Activated CD8-positive, alpha-beta memory T cell treated with anti-CD3 and anti-CD28 coated beads for 36 hours (primary cell): Measurements from ENCODE around the gene PTBP3. TPM values are rescaled to one million over a fixed set of nuclear protein-coding genes. Genes with fewer than 3 reads are reported as not detected.
"Not testable (repeated sequence)": the region's sequence is repeated elsewhere in the genome, so short reads cannot be mapped to it uniquely, and the experiment has no call there.

Experiments
- CTCF ChIA-PET: fragments of 350-600 bp; sonication (Branson Sonifier 250); formaldehyde crosslinking; loops from one replicate; lab custom pipeline; 2021; ENCODE audit warnings: antibody characterized with exemption; lab: Charles Lee
- POLR2A ChIA-PET: fragments of 350-600 bp; sonication (Branson Sonifier 250); formaldehyde crosslinking; loops from one replicate; lab custom pipeline; 2021; ENCODE audit warnings: antibody characterized with exemption; lab: Charles Lee
- total RNA-seq, 2 experiments: library from RNA; stranded (reverse); gene quantifications; one replicate each; pipeline ENCODE4 v1.2.3, GENCODE V29; 2021

PTBP3 gene
- total RNA-seq, 2 experiments from 2014 or later = 118 to 119 TPM

DNA sequence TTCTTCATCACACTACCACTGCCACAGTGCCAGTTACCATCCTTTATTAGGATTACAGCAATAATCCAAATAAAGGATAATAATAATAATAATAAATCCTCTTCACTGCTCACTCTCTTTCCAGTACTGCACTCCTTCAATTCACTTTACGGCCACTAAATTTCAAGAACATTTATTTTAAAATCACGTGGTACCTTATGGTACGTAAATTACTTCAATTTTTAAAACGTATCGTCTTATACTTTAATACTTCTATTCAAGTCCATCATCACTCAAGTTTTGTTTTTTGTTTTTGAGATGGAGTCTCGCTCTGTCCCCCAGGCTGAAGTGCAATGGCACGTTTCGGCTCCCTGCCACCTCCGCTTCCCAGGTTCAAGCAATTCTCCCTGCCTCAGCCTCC lies 36.5 kb downstream of the PTBP3 start:
- CTCF ChIA-PET = interaction anchor here (0.7 kb wide), 1 partner anchor 10 kb away, joined by 4 read pairs; no protein-coding TSS in a partner anchor

DNA sequence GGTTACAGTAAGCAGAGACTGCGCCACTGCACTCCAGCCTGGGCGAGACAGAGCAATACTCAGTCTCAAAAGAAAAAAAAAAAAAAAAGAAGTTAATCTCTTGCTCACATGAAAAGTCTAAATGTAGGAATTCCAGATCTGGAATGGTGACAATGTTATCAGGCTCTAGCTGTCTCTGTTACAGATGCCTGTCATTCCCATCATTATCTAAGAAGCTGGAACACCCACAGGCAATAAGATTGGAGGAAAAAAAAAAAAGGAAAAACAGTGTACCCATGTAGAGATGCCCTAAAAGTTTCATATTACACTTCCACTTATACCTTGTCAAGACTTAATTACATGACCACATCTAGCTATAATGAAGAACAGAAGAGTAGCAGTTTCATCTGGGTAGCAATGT lies 38.2 kb downstream of the PTBP3 start:
- ChIA-PET CTCF (no interaction called here), POLR2A (no interaction called here)

More for the DNA sequence above, 36.5 kb downstream of the PTBP3 start:
- POLR2A ChIA-PET = no interaction called here

DNA sequence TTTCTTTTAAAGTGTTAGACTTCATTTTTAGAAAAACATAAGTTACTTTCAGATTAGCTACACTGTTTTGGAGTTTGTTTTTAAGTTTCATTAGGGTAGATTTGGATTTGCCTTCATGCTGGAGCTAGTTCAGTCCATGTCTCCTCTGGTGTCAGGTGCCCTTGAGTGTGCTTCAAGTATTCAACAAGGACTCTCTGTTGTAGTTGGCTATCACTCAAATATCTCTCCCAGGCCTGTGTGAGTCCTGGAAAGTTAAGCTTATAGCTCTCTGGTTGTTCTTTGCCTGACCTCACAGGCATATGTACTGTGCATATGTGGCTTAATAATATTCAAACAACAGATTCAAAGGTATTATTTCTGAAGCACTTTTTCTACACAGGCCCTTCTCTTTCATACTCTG lies 45.4 kb downstream of the PTBP3 start:
- CTCF ChIA-PET = no interaction called here

DNA sequence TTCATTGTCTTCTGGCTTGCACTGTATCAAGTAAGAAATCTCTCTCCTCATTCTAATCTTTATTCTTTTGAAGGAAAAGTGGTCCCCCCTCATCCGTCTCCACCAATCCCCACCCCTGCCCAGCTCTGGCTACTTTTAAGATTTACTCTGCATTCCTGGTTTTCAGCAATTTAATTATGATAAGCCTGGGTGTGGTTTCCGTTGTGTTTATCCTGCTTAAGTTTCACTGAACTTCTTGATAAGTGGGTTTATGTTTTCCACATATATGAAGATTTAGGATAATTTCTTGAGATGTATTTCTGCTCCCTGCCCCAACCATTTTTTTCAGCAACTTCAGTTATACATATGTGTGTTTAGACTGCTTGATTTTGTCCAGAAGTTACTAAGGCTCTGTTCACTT lies 46.5 kb downstream of the PTBP3 start:
- ChIA-PET CTCF (no interaction called here), POLR2A (no interaction called here)

More for the DNA sequence above, 45.4 kb downstream of the PTBP3 start:
- POLR2A ChIA-PET = no interaction called here

DNA sequence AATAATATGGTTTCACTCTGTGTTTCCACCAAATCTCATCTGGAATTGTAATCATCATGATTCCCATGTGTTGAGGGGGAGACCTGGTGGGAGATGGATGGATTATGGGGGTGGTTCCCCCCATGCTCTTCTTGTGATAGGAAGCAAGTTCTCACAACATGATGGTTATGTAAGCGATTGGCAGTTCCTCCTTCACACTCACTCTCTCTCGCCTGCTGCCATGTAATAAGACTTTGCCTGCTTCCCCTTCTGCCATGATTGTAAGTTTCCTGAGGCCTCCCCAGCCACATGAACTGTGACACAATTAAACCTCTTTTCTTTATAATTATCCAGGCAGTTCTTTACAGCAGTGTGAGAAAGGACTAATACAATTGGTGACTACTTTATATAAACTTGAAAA lies 48.4 kb downstream of the PTBP3 start:
- CTCF ChIA-PET = no interaction called here

DNA sequence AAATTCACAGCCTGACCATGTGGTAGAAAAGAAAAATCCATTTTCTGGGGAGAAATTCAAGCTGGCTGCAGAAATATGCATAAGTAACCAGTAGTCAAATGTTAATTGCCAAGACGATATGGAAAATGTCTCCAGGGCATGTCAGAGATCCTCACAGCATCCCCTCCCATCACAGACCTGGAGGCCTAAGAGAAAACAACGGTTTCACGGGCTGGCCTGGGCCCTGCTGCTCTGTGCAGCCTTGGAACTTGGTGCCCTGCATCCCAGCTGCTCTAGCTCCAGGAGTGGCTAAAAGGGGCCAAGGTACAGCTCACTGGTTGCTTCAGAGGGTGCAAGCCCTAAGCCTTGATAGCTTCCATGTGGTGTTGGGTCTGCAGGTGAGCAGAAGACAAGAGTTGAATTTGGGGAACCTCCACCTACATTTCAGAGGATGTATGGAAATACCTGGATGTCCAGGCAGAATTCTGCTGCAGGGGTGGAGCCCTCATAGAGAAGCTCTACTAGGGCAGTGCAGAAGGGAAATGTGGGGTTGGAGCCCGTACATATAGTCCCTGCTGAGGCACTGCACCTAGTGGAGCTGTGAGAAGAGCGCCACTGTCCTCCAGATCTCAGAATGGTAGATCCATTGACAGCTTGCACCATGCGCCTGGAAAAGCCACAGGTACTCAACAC lies 49.7 kb downstream of the PTBP3 start:
- CTCF ChIA-PET = no interaction called here

More for the DNA sequence above, 48.4 kb downstream of the PTBP3 start:
- POLR2A ChIA-PET = no interaction called here

DNA sequence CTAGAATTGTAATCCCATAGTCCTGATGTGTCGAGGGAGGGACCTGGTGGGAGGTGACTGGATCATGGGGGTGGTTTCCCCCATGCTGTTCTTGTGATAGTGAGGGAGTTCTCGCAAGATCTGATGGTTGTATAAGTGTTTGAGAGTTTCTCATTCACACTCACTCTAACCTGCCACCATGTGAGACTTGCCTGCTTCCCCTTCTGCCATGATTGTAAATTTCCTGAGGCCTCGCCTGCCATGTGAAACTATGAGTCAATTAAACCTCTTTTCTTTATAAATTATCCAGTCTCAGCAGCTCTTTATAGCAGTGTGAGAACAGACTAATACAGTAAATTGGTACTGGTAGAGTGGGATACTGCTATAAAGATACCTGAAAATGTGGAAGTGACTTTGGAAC lies 50.6 kb downstream of the PTBP3 start:
- CTCF ChIA-PET, POLR2A ChIA-PET: not testable (repeated sequence)

More for the DNA sequence above, 49.7 kb downstream of the PTBP3 start:
- POLR2A ChIA-PET = interaction anchor here (0.6 kb wide), 1 partner anchor 55 kb away, joined by 4 read pairs; no protein-coding TSS in a partner anchor

DNA sequence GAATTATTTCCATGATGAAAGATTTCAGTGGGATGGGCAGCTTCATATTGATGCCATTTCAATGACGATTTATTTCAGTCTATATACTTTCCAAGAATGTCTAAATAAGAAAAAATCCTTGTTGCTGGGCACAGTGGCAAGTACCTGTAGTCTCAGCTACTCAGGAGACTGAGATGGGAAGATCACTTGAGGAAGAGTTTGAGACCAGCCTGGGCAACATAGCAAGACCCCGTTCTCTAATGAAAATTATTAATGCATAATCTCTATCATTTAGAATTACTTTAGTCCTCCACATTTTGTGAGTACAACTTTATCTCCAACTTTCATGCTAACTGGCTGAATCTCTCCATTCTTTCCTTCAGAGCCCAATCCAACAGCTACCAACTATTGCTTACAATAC lies 52.5 kb downstream of the PTBP3 start:
- CTCF ChIA-PET = interaction anchor here (1.3 kb wide), 1 partner anchor 80 kb away, joined by 3 read pairs; no protein-coding TSS in a partner anchor
- POLR2A ChIA-PET = no interaction called here

DNA sequence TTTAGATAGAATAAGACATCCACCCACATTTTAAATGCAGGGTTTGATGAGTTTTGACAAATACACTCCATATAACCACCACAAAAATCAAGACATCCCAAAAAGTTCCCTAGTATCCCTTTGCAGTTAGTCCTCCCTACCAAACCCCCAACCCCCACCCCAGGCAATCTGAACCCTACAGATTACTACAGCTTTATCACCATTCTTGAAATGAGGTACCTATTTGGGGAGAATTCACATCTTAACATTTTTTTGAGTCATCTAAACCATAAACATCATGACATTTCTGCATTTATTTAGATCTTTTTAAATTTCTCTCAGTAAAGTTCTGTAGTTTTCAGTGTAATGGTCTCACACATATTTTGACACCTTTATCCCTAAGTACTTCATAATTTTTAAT lies 53.9 kb downstream of the PTBP3 start:
- POLR2A ChIA-PET = no interaction called here
- CTCF ChIA-PET = interaction anchor here (0.6 kb wide), 1 partner anchor 13 kb away, joined by 5 read pairs; no protein-coding TSS in a partner anchor

DNA sequence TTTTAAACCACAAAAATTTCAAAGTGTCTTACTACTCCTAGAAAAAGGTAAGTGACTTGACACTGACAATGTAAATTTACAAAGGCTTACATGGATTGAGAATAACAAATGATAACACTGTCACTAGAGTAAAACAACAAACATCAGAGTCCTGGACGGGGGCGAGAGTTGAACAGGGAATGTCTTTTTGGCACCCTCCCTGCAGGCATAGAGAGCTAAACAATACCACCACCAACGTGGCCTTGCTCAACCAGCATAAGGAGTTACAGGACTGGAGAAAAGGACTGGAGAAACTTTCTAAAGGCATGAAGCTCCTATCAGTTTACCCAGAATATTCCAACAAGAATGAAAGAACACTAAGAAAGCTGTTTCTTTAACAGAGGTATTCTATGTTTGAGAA lies 55.3 kb downstream of the PTBP3 start:
- ChIA-PET POLR2A (no interaction called here), CTCF (no interaction called here)

DNA sequence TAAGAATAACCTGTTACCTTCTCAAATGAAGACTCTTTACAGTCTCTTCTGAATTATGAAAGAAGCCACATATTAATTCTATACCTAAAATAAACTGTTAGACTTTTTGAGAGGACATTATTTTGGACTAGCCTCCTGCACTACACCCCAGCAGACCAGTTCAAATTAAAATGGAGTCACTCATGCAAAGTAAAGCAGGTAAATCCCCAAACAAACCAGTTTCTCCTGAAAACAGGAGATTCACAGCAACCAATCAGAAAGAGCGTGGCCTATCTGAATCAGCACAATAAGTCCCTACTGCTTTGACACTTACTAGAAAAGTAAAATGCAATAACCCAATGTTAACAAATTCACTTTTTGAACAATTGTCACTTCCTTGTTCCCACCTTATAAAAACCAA lies 58.8 kb downstream of the PTBP3 start:
- ChIA-PET CTCF (no interaction called here), POLR2A (no interaction called here)

DNA sequence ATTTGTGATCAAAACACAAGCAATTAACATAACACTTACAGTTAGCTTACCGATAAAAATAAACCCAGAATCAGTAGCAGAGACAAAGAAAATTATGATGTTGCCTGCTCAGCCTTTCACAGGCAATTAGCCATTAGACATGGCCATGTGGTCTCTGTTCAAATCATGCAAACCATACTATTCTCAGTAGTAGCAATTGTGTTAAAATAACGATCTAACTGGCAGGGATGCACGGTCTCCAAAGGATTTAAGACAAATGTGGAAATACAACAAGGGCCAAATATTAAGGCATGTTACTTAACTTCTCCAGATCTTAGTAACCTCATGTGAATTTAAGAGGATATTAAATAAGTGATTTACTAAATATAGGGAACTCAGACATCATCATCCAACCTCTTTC lies 59.5 kb downstream of the PTBP3 start:
- ChIA-PET CTCF (no interaction called here), POLR2A (no interaction called here)

DNA sequence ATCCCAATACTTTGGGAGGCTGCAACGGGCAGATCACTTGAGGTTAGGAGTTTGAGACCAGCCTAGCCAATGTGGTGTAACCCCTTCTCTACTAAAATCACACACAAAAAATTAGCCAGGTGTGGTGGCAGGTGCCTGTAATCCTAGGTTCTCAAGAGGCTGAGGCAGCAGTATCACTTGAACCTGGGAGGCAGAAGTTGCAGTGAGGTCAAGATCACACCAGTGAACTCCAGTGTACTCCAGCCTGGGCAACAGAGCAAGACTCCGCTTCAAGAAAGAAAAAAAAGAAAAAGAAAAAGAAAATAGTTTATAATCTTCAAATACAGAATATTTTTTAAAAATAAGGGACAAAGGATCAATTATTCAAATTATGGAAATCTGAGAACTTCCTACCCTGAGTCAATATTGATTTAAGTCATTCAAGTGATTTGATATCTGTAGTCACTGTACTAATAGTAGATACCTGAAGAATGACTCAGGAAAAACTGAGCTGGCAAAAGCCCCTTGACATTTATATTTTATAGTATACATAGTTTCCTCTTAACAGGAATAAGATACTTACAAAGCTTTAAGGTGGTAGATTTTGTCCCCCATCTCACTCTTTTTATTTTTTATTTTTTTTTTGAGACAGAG lies 61.8 kb downstream of the PTBP3 start:
- ChIA-PET POLR2A (interaction anchor here (0.6 kb wide), 1 partner anchor 58 kb away, joined by 6 read pairs; no protein-coding TSS in a partner anchor), CTCF (no interaction called here)

DNA sequence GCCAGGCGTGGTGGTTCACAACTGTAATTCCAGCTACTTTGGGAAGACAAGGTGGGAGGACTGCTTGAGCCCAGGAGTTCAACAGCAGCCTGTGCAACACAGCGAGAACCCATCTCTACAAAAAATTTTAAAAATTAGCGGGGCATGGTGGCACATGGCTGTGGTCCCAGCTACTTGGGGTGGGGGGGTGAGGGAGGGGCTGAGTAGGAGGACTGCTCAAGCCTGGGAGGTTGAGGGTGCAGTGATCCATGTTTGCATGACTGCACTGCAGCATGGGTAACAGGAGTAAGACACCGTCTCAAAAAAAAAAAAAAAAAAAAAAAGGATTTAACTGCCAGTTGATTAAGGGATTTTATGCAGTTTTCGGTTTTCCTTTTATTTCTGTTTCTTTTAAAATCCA lies 65.0 kb downstream of the PTBP3 start:
- POLR2A ChIA-PET = no interaction called here
- CTCF ChIA-PET = no interaction called here

DNA sequence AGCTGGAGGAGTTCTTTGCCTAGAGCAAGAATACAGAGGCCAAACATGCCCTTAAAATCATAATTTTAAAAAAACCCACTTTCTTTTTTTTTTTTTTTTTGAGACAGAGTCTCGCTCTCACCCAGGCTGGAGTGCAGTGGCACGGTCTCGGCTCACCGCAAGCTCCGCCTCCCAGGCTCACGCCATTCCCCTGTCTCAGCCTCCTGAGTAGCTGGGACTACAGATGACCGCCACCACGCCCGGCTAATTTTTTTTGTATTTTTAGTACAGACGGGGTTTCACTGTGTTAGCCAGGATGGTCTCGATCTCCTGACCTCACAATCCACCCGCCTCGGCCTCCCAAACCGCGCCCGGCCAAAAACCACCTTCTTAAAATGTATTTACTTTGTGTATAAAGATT lies 66.3 kb downstream of the PTBP3 start:
- CTCF ChIA-PET = interaction anchor here (0.7 kb wide), 1 partner anchor 13 kb away, joined by 5 read pairs; no protein-coding TSS in a partner anchor
- POLR2A ChIA-PET = not testable (repeated sequence)

DNA sequence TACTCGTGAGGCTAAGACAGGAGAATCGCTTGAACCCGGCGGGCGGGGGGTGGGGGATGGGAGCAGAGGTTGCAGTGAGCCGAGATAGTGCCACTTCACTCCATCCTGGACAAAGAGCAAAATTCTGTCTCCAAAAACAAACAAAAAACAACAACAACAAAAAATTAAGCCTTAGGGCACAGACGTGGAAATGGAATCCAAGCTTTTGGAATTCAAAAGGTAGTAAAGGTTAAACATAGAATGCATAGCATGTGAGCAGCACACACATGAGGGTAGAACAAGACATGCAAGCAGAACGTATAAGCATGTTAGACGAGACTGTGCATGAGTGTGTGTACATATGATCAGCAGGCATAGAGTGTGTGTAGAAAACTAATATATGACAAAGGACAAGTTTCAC lies 68.0 kb downstream of the PTBP3 start:
- POLR2A ChIA-PET = no interaction called here
- CTCF ChIA-PET = no interaction called here

DNA sequence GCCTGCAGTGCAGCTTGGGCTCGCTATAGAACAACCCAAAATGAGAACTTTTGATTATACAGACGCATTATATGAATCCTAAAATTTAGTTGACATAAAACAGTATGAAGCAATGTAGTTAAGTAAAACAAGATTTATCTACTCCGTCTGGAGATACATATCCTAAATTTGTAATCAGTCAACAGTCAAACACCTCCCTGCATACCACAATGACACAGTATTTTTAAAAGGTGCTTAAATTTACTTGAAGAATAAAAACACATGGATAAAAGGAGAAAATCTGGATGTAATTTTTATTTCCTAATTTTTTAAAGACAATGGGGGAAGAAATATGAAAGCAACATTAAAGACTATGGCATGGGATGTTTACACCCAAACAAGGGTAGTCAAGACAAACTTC lies 70.8 kb downstream of the PTBP3 start:
- CTCF ChIA-PET = no interaction called here
- POLR2A ChIA-PET = no interaction called here

DNA sequence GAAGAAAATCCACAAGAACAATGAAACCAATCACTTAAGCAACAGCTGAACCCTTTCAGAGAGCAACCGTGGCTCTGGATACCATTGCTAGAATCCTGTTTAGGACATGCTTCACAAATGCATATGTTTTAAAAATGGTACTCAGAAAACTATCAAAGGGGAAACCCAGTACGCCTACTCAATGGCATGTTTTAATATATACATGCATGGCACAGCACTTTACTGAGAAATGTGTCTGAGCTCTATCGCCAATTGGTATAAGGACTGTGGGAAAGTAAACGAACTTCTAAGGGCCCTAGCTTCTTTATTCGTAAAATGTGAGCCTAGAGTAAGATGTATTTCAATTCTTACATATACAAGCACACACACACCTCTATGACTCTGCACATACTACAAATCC lies 72.3 kb downstream of the PTBP3 start:
- CTCF ChIA-PET = interaction anchor here (1.0 kb wide), 1 partner anchor 71 kb away, joined by 3 read pairs; no protein-coding TSS in a partner anchor
- POLR2A ChIA-PET = no interaction called here

DNA sequence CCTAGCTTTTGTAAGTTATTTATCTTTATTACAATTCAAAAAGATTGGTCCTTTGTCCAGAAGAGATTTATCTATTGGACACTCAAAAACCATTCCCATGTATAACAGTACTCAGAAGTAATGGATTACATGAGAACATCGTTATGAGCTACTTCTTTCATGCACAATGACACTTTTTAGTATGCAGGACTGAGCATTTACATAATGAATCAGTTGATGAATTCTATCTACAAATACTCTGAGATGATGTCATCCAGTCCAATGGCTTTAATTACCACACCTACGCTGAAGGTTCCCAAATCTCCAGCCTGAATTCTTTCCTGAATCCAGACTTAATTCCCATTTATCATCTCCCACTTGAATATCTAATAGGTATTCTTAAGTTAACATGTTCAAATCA lies 75.3 kb downstream of the PTBP3 start:
- ChIA-PET CTCF (interaction anchor here (0.7 kb wide), 1 partner anchor 243 kb away, joined by 3 read pairs; no protein-coding TSS in a partner anchor), POLR2A (no interaction called here)

DNA sequence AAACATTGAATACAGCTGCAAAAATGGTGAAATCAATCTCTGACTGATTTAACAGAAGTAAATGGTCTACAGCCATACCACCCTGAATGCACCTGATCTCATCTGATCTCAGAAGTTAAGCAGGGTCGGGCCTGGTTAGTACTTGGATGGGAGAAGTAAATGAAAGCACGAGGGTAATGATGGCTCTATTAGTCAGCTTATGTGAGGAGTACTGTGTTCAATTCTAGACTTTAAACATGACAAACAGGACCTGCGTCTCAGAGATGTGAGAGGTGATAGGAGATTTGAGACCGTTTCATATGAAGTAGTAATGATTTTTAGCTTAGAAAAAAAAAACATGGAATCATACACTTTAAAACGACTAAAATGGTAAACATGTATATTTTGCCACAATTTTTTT lies 81.2 kb downstream of the PTBP3 start:
- ChIA-PET CTCF (no interaction called here), POLR2A (no interaction called here)

DNA sequence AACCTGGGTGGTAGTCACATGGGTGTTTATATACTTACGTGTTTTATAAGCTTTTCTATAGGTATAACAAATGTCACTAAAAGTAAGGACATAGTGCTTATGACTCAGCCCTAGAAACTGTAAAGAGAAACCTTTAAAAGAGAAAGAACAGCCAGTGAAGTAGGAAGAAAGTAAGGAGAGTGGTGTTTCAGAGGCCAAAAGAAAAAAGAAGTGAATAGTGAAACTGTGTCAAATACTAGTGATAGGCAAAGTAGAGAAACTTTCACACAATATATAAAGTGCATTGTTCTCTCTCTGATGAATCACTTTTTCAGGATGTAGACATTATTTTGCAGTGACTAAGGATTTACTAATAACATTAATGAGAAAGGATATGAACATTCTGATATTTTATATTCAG lies 84.1 kb downstream of the PTBP3 start:
- ChIA-PET POLR2A (interaction anchor here (0.6 kb wide), 1 partner anchor 67 kb away, joined by 4 read pairs; no protein-coding TSS in a partner anchor), CTCF (interaction anchor here (0.6 kb wide), 1 partner anchor 278 kb away, joined by 3 read pairs; no protein-coding TSS in a partner anchor)
